Stimulated activated naive B cell treated with anti-CD40 and anti-IgM and Interleukin-4, amounts not matched to agents 10 μg/mL and 1 μg/mL and 100 μg/mL, for 72 hours (primary cell): ENCODE results near the gene AJUBA.
"Not testable (repeated sequence)": the region's sequence is repeated elsewhere in the genome, so short reads cannot be mapped to it uniquely, and the experiment has no call there.

Experiments used
- ATAC-seq, 2 donors: fragments of 150-1000 bp; cut with Tn5 transposase; replicated peaks; 2 replicates each; pipeline ENCODE4 v1.10.0; 2021; ENCODE audit warnings: moderate library complexity in 1 of 2
- DNase-seq: peaks from one replicate; pipeline ENCODE4 v3.0.0; 2021
- H3K27ac Mint-ChIP-seq: one replicate; pipeline ENCODE4 v1.8.0; 2022; ENCODE audit warnings: mild to moderate bottlenecking, mixed read lengths
- H3K27me3 Mint-ChIP-seq, 2 donors: one replicate each; pipeline ENCODE4 v1.8.0; 2022; ENCODE audit warnings: mixed read lengths in 2 of 2
- H3K36me3 Mint-ChIP-seq, 2 donors: one replicate each; pipeline ENCODE4 v1.8.0; 2022; ENCODE audit warnings: mixed read lengths in 2 of 2, mild to moderate bottlenecking in 1 of 2
- H3K4me1 Mint-ChIP-seq, 2 donors: one replicate each; pipeline ENCODE4 v1.8.0; 2022; ENCODE audit warnings: mixed read lengths in 2 of 2, mild to moderate bottlenecking in 1 of 2
- H3K4me3 Mint-ChIP-seq, 2 donors: one replicate each; pipeline ENCODE4 v1.8.0; 2022; ENCODE audit warnings: mild to moderate bottlenecking in 2 of 2, mixed read lengths in 2 of 2, moderate library complexity in 1 of 2
- H3K9me3 Mint-ChIP-seq, 2 donors: one replicate each; pipeline ENCODE4 v1.8.0; 2022; ENCODE audit warnings: mixed read lengths in 2 of 2, mild to moderate bottlenecking in 1 of 2

The AJUBA gene

GRCh38 chr14:22962061-22962676 lies 20.2 kb downstream of the AJUBA start:
- Mint-ChIP-seq H3K27me3 (no peaks in the 10 kb centered on the region), H3K4me3 (no peak overlapping the region), H3K4me1 (no peaks in the 10 kb centered on the region), H3K36me3 (no peaks in the 10 kb centered on the region), H3K27ac (no peak overlapping the region), H3K9me3 (no peaks in the 10 kb centered on the region)
- ATAC-seq, result no peak
- DNase-seq, result no peak

- Mint-ChIP-seq H3K27ac (peak overlapping the region; percentile 94), H3K4me1 (peaks cover 5 to 10% of the 10 kb centered on the region in 2 donors), H3K36me3 (peaks cover 7 to 17% of the 10 kb centered on the region in 2 donors), H3K9me3 (no peaks in the 10 kb centered on the region), H3K4me3 (peak overlapping the region; percentile 93 to 95), H3K27me3 (no peaks in the 10 kb centered on the region)
- no peak for DNase-seq
- ATAC-seq, result no peak
These were observed 26.4 kb downstream of the AJUBA start for GRCh38 chr14:22955702-22956569.

- DNase-seq (no peak), ATAC-seq (no peak)
- Mint-ChIP-seq H3K36me3 (peaks cover 19 to 32% of the 10 kb centered on the region in 2 donors), H3K9me3 (no peaks in the 10 kb centered on the region), H3K27ac (no peak overlapping the region), H3K4me3 (no peak overlapping the region), H3K4me1 (peaks cover 5 to 10% of the 10 kb centered on the region in 2 donors), H3K27me3 (no peaks in the 10 kb centered on the region)
These were observed 29.9 kb downstream of the AJUBA start for GRCh38 chr14:22952418-22952817.

- H3K9me3 Mint-ChIP-seq, H3K27ac Mint-ChIP-seq, H3K27me3 Mint-ChIP-seq, ATAC-seq, H3K4me3 Mint-ChIP-seq, DNase-seq: not testable (repeated sequence)
- Mint-ChIP-seq H3K4me1 (peaks cover 5 to 10% of the 10 kb centered on the region in 2 donors), H3K36me3 (peaks cover 25 to 39% of the 10 kb centered on the region in 2 donors)
These were observed 30.6 kb downstream of the AJUBA start for GRCh38 chr14:22951795-22952194.

- Mint-ChIP-seq H3K4me1 (no peaks in the 10 kb centered on the region), H3K36me3 (peaks cover 39 to 46% of the 10 kb centered on the region in 2 donors), H3K9me3 (no peaks in the 10 kb centered on the region), H3K27ac (no peak overlapping the region), H3K27me3 (no peaks in the 10 kb centered on the region), H3K4me3 (no peak overlapping the region)
- no peak for DNase-seq
- no peak for ATAC-seq
These were observed 36.7 kb downstream of the AJUBA start for GRCh38 chr14:22945642-22946041.

- DNase-seq (no peak), ATAC-seq (no peak)
- peaks cover 21 to 31% of the 10 kb centered on the region in 2 donors for H3K36me3 Mint-ChIP-seq
- no peak overlapping the region for H3K4me3 Mint-ChIP-seq
- no peaks in the 10 kb centered on the region for H3K9me3 Mint-ChIP-seq
- no peak overlapping the region for H3K27ac Mint-ChIP-seq
- no peaks in the 10 kb centered on the region for H3K27me3 Mint-ChIP-seq
- H3K4me1 Mint-ChIP-seq, result no peaks in the 10 kb centered on the region
These were observed 42.7 kb downstream of the AJUBA start for GRCh38 chr14:22939684-22940083.

- Mint-ChIP-seq H3K27me3 (no peaks in the 10 kb centered on the region), H3K4me1 (peaks cover 0 to 2% of the 10 kb centered on the region in 2 donors), H3K9me3 (no peaks in the 10 kb centered on the region), H3K4me3 (no peak overlapping the region), H3K36me3 (peaks cover 2 to 11% of the 10 kb centered on the region in 2 donors), H3K27ac (no peak overlapping the region)
- DNase-seq (no peak), ATAC-seq (no peak)
These were observed 47.2 kb downstream of the AJUBA start for GRCh38 chr14:22935156-22935555.

GRCh38 chr14:22932146-22932545 lies 50.2 kb downstream of the AJUBA start:
- H3K4me1 Mint-ChIP-seq, result peaks cover 0 to 9% of the 10 kb centered on the region in 2 donors
- H3K9me3 Mint-ChIP-seq, result no peaks in the 10 kb centered on the region
- H3K36me3 Mint-ChIP-seq, result peaks cover 1 to 6% of the 10 kb centered on the region in 2 donors
- DNase-seq, result no peak
- H3K27me3 Mint-ChIP-seq, result no peaks in the 10 kb centered on the region
- ATAC-seq, result no peak
- no peak overlapping the region for H3K4me3 Mint-ChIP-seq
- no peak overlapping the region for H3K27ac Mint-ChIP-seq

GRCh38 chr14:22929961-22930364 lies 52.4 kb downstream of the AJUBA start:
- ATAC-seq, result peak in 1 of 2 donors; percentile 3
- H3K36me3 Mint-ChIP-seq, result peaks cover 17 to 21% of the 10 kb centered on the region in 2 donors

GRCh38 chr14:22929104-22929960 lies 53.0 kb downstream of the AJUBA start, which contains the start of gene PRMT5:
PRMT5 (minus strand) TSS chr14:22929376; CDS start chr14:22929361, 15 bp downstream.
- H3K9me3 Mint-ChIP-seq, result no peaks in the 10 kb centered on the region
- peak; percentile 97 for DNase-seq
- peaks cover 20 to 27% of the 10 kb centered on the region in 2 donors for H3K36me3 Mint-ChIP-seq
- no peaks in the 10 kb centered on the region for H3K27me3 Mint-ChIP-seq
- H3K4me3 Mint-ChIP-seq, result no peak within 1 kb of the TSS
- H3K4me1 Mint-ChIP-seq, result peaks cover 12 to 14% of the 10 kb centered on the region in 2 donors
- peak; percentile 95 for ATAC-seq
- no peak within 1 kb of the TSS for H3K27ac Mint-ChIP-seq

More at GRCh38 chr14:22929961-22930364, 52.4 kb downstream of the AJUBA start:
- Mint-ChIP-seq H3K27ac (no peak overlapping the region), H3K9me3 (no peaks in the 10 kb centered on the region), H3K4me3 (no peak overlapping the region), H3K27me3 (no peaks in the 10 kb centered on the region), H3K4me1 (peaks cover 12% of the 10 kb centered on the region in 2 donors)
- no peak for DNase-seq

- H3K4me1 Mint-ChIP-seq, result peaks cover 12 to 21% of the 10 kb centered on the region in 2 donors
- H3K4me3 Mint-ChIP-seq, result no peak overlapping the region
- H3K27ac Mint-ChIP-seq, result no peak overlapping the region
- H3K27me3 Mint-ChIP-seq, result no peaks in the 10 kb centered on the region
- ATAC-seq (no peak), DNase-seq (no peak)
- peaks cover 28 to 36% of the 10 kb centered on the region in 2 donors for H3K36me3 Mint-ChIP-seq
- no peaks in the 10 kb centered on the region for H3K9me3 Mint-ChIP-seq
These were observed 53.9 kb downstream of the AJUBA start for GRCh38 chr14:22928237-22929103.

- no peak for DNase-seq
- Mint-ChIP-seq H3K27ac (no peak overlapping the region), H3K4me3 (no peak overlapping the region), H3K4me1 (peaks cover 13 to 21% of the 10 kb centered on the region in 2 donors), H3K36me3 (peaks cover 40 to 47% of the 10 kb centered on the region in 2 donors), H3K27me3 (no peaks in the 10 kb centered on the region), H3K9me3 (no peaks in the 10 kb centered on the region)
- no peak for ATAC-seq
These were observed 56.0 kb downstream of the AJUBA start for GRCh38 chr14:22926316-22926715.

GRCh38 chr14:22925513-22925912 lies 56.8 kb downstream of the AJUBA start:
- H3K9me3 Mint-ChIP-seq, result no peaks in the 10 kb centered on the region
- peaks cover 45 to 54% of the 10 kb centered on the region in 2 donors for H3K36me3 Mint-ChIP-seq
- peaks cover 13 to 21% of the 10 kb centered on the region in 2 donors for H3K4me1 Mint-ChIP-seq
- no peak overlapping the region for H3K27ac Mint-ChIP-seq
- no peak overlapping the region for H3K4me3 Mint-ChIP-seq
- no peaks in the 10 kb centered on the region for H3K27me3 Mint-ChIP-seq
- ATAC-seq (no peak), DNase-seq (no peak)
